Activated T-cell treated with anti-CD3 and anti-CD28 coated beads for 24 hours (primary cell): Measurements from ENCODE around the gene KAT6B.
"Not testable (repeated sequence)": the region's sequence is repeated elsewhere in the genome, so short reads cannot be mapped to it uniquely, and the experiment has no call there.

Experiments
- DNase-seq: peaks from one replicate; pipeline ENCODE4 v3.0.0-alpha.2; 2020; ENCODE audit warnings: low read depth

Gene KAT6B

GRCh38 chr10:74859546-74859945 is 33.1 kb downstream of the KAT6B start:
- no peak for DNase-seq

GRCh38 chr10:74862625-74863024 is 36.2 kb downstream of the KAT6B start:
- no peak for DNase-seq

- DNase-seq = no peak
These were observed 37.2 kb downstream of the KAT6B start for GRCh38 chr10:74863551-74863950.

GRCh38 chr10:74867351-74867750 is 41.0 kb downstream of the KAT6B start:
- no peak for DNase-seq

- no peak for DNase-seq
These were observed 42.1 kb downstream of the KAT6B start for GRCh38 chr10:74868392-74868977.

GRCh38 chr10:74869635-74870034 is 43.2 kb downstream of the KAT6B start:
- no peak for DNase-seq

- no peak for DNase-seq
These were observed 43.8 kb downstream of the KAT6B start for GRCh38 chr10:74870191-74870590.

GRCh38 chr10:74871595-74872382 is 45.4 kb downstream of the KAT6B start:
- DNase-seq = no peak

- no peak for DNase-seq
These were observed 47.5 kb downstream of the KAT6B start for GRCh38 chr10:74873803-74874454.

- DNase-seq = no peak
These were observed 48.2 kb downstream of the KAT6B start for GRCh38 chr10:74874649-74875048.

GRCh38 chr10:74875068-74875467 is 48.7 kb downstream of the KAT6B start:
- DNase-seq = no peak

- no peak for DNase-seq
These were observed 49.6 kb downstream of the KAT6B start for GRCh38 chr10:74875966-74876365.

GRCh38 chr10:74877054-74877453 is 50.7 kb downstream of the KAT6B start:
- DNase-seq = not testable (repeated sequence)

GRCh38 chr10:74877898-74878297 is 51.5 kb downstream of the KAT6B start:
- DNase-seq = no peak

- DNase-seq = no peak
These were observed 53.6 kb downstream of the KAT6B start for GRCh38 chr10:74880041-74880440.

GRCh38 chr10:74881253-74881884 is 55.0 kb downstream of the KAT6B start:
- no peak for DNase-seq

- DNase-seq = no peak
These were observed 56.0 kb downstream of the KAT6B start for GRCh38 chr10:74882427-74882826.

- DNase-seq = no peak
These were observed 56.4 kb downstream of the KAT6B start for GRCh38 chr10:74882831-74883230.

- no peak for DNase-seq
These were observed 57.0 kb downstream of the KAT6B start for GRCh38 chr10:74883428-74883827.

GRCh38 chr10:74887614-74888284 is 61.3 kb downstream of the KAT6B start:
- no peak for DNase-seq

- DNase-seq = no peak
These were observed 62.7 kb downstream of the KAT6B start for GRCh38 chr10:74888962-74889661.

- no peak for DNase-seq
These were observed 63.2 kb downstream of the KAT6B start for GRCh38 chr10:74889662-74889998.
